ENCODE data around the gene PIAS1.

- no peak for TF ChIP-seq ZNF274 (IDR thresholded peaks at IDR 0.05; ENCODE audit: low read depth, low read length)
- TF ChIP-seq YY1 (IDR thresholded peaks at IDR 0.05; ENCODE audit: insufficient read depth, insufficient read length) = no peak
- no peak for TF ChIP-seq SUZ12 (IDR thresholded peaks at IDR 0.05; ENCODE audit: extremely low read depth, insufficient read depth, insufficient read length)
Measured at GRCh38 chr15:68186671-68187397, 132.7 kb downstream of the PIAS1 start.
